Progenitor cell of endocrine pancreas (in vitro differentiated cells): ENCODE results near the gene ZBTB32. TPM values are rescaled to one million over a fixed set of nuclear protein-coding genes. Genes with fewer than 3 reads are reported as not detected.

Experiments used
- DNase-seq: peaks from one replicate; pipeline ENCODE4 v3.0.0; 2021; ENCODE audit warnings: low spot score; ENCODE audit not compliant: unreplicated experiment
- H3K27ac Mint-ChIP-seq: 2 replicates; pipeline ENCODE4 v1.8.0; 2021; ENCODE audit warnings: mild to moderate bottlenecking, moderate library complexity, mixed read lengths
- H3K27me3 Mint-ChIP-seq: 2 replicates; pipeline ENCODE4 v1.8.0; 2021; ENCODE audit warnings: mixed read lengths
- H3K36me3 Mint-ChIP-seq: 2 replicates; pipeline ENCODE4 v1.8.0; 2022; ENCODE audit warnings: mixed read lengths; ENCODE audit not compliant: insufficient read depth
- H3K4me1 Mint-ChIP-seq: 2 replicates; pipeline ENCODE4 v1.8.0; 2021; ENCODE audit warnings: low read depth, mixed read lengths
- H3K4me3 Mint-ChIP-seq: 2 replicates; pipeline ENCODE4 v1.8.0; 2021; ENCODE audit warnings: low read depth, mild to moderate bottlenecking, moderate library complexity, mixed read lengths
- H3K9me3 Mint-ChIP-seq: 2 replicates; pipeline ENCODE4 v1.8.0; 2021; ENCODE audit warnings: low read depth, mixed read lengths
- total RNA-seq: library from RNA; stranded (reverse); gene quantifications from 2 replicates; pipeline ENCODE4 v1.2.1, GENCODE V29; 2021
- TF ChIP-seq, protein P1 (sequence below): fragments of 200-600 bp; sonication (generic); IDR thresholded peaks from one replicate; pipeline ENCODE4 v1.5.0; 2021; ENCODE audit warnings: antibody characterized with exemption, mild to moderate bottlenecking; ENCODE audit not compliant: unreplicated experiment

Gene ZBTB32
- total RNA-seq, 1 donor from 2014 or later: not detected

GRCh38 chr19:35714601-35715354 is 10.4 kb downstream of the ZBTB32 start:
- DNase-seq: no peak
- peak overlapping the region; percentile 19 for H3K27ac Mint-ChIP-seq

DNA sequence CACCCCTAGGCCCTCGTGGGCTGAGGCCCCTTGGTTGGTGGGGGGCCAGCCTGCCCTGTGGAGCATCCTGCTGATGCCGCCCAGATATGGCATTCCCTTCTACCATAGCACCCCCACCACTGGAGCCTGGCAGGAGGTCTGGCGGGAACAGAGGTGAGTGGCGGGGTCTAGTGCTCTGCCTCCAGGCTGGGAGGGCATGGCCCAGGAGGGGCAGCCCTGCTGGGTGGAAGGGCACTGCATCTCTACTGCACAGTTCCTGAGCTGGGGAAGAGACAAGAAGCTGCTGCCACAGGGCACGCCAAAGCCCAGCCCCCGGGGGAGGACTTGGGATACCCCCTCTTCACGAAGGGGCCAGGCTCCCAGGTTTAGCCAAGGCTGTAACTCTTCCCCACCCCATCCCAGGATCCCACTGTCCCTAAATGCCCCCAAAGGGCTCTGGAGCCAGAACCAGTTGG is 11.0 kb downstream of the ZBTB32 start:
- H3K9me3 Mint-ChIP-seq: no peaks in the 10 kb centered on the region
- H3K4me3 Mint-ChIP-seq: peak overlapping the region; percentile 82
- DNase-seq: no peak
- no peak overlapping the region for H3K27ac Mint-ChIP-seq
- peaks cover 21% of the 10 kb centered on the region for H3K4me1 Mint-ChIP-seq
- no peaks in the 10 kb centered on the region for H3K27me3 Mint-ChIP-seq
- TF ChIP-seq, protein P1, sequence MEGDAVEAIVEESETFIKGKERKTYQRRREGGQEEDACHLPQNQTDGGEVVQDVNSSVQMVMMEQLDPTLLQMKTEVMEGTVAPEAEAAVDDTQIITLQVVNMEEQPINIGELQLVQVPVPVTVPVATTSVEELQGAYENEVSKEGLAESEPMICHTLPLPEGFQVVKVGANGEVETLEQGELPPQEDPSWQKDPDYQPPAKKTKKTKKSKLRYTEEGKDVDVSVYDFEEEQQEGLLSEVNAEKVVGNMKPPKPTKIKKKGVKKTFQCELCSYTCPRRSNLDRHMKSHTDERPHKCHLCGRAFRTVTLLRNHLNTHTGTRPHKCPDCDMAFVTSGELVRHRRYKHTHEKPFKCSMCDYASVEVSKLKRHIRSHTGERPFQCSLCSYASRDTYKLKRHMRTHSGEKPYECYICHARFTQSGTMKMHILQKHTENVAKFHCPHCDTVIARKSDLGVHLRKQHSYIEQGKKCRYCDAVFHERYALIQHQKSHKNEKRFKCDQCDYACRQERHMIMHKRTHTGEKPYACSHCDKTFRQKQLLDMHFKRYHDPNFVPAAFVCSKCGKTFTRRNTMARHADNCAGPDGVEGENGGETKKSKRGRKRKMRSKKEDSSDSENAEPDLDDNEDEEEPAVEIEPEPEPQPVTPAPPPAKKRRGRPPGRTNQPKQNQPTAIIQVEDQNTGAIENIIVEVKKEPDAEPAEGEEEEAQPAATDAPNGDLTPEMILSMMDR: no peak
- H3K36me3 Mint-ChIP-seq: peaks cover 1% of the 10 kb centered on the region

More at GRCh38 chr19:35714601-35715354, 10.4 kb downstream of the ZBTB32 start:
- H3K36me3 Mint-ChIP-seq: no peaks in the 10 kb centered on the region
- H3K4me3 Mint-ChIP-seq: peak overlapping the region; percentile 56
- H3K4me1 Mint-ChIP-seq: peaks cover 21% of the 10 kb centered on the region
- TF ChIP-seq, protein P1: no peak
- H3K9me3 Mint-ChIP-seq: no peaks in the 10 kb centered on the region
- no peaks in the 10 kb centered on the region for H3K27me3 Mint-ChIP-seq

GRCh38 chr19:35715981-35716800 is 11.8 kb downstream of the ZBTB32 start:
- Mint-ChIP-seq H3K27ac (peak overlapping the region; percentile 97), H3K36me3 (peaks cover 1% of the 10 kb centered on the region), H3K4me1 (peaks cover 21% of the 10 kb centered on the region), H3K9me3 (no peaks in the 10 kb centered on the region), H3K27me3 (no peaks in the 10 kb centered on the region), H3K4me3 (peak overlapping the region; percentile 82)
- TF ChIP-seq, protein P1: no peak
- peak; percentile 50 for DNase-seq

- H3K4me1 Mint-ChIP-seq: peaks cover 21% of the 10 kb centered on the region
- no peaks in the 10 kb centered on the region for H3K27me3 Mint-ChIP-seq
- TF ChIP-seq, protein P1: peak; percentile 85
- H3K36me3 Mint-ChIP-seq: peaks cover 1% of the 10 kb centered on the region
- no peaks in the 10 kb centered on the region for H3K9me3 Mint-ChIP-seq
- peak overlapping the region; percentile 97 for H3K27ac Mint-ChIP-seq
- peak overlapping the region; percentile 82 for H3K4me3 Mint-ChIP-seq
- peak; percentile 78 for DNase-seq
Measured at GRCh38 chr19:35716801-35717664, 12.7 kb downstream of the ZBTB32 start.
